ENCODE data around the gene OSBPL9.

- no peak for TF ChIP-seq CTCF (conservative IDR thresholded peaks at IDR 0.05; ENCODE audit: low read depth, low read length)
- TF ChIP-seq EZH2 (IDR thresholded peaks at IDR 0.05; ENCODE audit: borderline replicate concordance, low read depth, low read length, poor library complexity, severe bottlenecking): no peak
These were observed 40.8 kb upstream of the OSBPL9 start for GRCh38 chr1:51576085-51576444.

Data from A673 (cell line).